Measurements from ENCODE around the gene SIRPB2. TPM values are rescaled to one million over a fixed set of nuclear protein-coding genes. Genes with fewer than 3 reads are reported as not detected.

SIRPB2 gene
- total RNA-seq, 3 donors from 2014 or later = 2.9 to 30.9 (median 4.3) TPM

DNA sequence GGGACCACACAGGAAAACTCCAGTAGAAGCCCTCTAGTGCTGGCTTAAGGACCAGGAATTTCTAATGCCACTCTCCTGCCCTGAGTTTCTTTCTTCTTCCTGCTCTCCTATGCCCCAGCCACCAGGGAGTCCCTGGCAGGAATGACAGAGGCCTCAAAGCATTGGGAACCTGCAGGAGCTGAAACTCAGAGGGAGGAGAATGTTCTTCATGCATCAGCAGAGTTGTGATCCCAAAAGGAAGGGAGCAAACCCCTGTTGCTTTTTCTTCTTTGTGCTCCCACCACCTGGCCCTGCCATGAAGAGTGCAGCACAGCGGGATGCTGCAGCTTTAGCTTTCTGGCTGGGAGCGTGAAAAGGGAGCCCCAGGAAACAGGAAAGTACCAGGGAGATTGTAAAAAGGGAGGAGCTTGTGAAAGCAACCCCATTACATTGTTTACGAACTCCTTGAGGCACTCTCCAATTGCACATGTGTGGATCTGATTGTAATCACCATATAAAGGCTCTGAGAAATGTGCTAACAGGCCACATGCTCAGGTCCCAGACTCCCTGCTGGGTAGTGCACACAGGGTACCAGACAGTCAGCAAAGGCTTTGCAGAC lies 63.7 kb downstream of the SIRPB2 start:
- TF ChIP-seq, protein P1, sequence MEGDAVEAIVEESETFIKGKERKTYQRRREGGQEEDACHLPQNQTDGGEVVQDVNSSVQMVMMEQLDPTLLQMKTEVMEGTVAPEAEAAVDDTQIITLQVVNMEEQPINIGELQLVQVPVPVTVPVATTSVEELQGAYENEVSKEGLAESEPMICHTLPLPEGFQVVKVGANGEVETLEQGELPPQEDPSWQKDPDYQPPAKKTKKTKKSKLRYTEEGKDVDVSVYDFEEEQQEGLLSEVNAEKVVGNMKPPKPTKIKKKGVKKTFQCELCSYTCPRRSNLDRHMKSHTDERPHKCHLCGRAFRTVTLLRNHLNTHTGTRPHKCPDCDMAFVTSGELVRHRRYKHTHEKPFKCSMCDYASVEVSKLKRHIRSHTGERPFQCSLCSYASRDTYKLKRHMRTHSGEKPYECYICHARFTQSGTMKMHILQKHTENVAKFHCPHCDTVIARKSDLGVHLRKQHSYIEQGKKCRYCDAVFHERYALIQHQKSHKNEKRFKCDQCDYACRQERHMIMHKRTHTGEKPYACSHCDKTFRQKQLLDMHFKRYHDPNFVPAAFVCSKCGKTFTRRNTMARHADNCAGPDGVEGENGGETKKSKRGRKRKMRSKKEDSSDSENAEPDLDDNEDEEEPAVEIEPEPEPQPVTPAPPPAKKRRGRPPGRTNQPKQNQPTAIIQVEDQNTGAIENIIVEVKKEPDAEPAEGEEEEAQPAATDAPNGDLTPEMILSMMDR (IDR thresholded peaks at IDR 0.05) = no peak
- TF ChIP-seq POLR2AphosphoS5 (IDR thresholded peaks at IDR 0.05) (no peak), POLR2A (IDR thresholded peaks at IDR 0.05) (no peak)
- no peaks in the 10 kb centered on the region for H3K9me3 ChIP-seq
- no peaks in the 10 kb centered on the region for H3K27me3 ChIP-seq
- intact Hi-C loops (cut with DNase I; ENCODE audit: low total_unique reads) = no loop called here
- no peak for DNase-seq (ENCODE audit: low spot score in 2 of 2)
- H3K4me1 ChIP-seq = no peaks in the 10 kb centered on the region
- H3K27ac ChIP-seq = no peak overlapping the region
- H3K4me3 ChIP-seq = no peak overlapping the region
- no peaks in the 10 kb centered on the region for H3K36me3 ChIP-seq

DNA sequence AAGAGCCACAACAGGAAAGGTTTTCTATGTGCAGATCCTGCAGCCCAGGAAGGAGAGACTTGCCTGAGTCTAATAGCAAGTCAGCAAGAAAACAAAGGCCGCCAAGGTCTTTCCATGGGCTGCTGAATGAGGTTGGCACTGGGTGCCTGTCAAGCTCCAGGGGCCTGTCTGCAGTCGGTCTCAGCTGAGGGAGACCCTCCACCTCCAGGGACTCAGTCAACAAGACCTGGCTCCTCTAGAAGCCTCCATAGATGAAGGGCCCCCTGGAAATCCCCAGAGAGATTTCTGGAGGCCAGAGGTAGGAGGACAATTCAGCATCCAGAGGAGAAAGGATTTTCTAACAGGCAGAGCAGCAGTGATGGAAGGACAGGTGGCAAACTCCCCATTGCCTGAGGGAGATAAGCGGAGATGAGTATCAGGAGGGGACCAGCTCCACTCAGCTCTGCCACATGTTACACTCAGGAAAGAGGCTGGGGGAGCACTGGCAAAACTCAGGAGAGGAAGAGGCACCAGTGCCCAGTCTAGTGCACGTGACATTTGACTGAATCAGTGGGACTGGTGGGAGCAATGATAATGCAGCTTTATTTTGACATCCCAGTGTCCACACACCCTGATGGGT lies 64.9 kb downstream of the SIRPB2 start:
- no peak for DNase-seq (ENCODE audit: low spot score in 2 of 2)
- intact Hi-C loops (cut with DNase I; ENCODE audit: low total_unique reads) = no loop called here

More for the DNA sequence above, 64.9 kb downstream of the SIRPB2 start:
- Histone ChIP-seq H3K4me3 (no peak overlapping the region), H3K27me3 (no peaks in the 10 kb centered on the region), H3K4me1 (no peaks in the 10 kb centered on the region), H3K36me3 (no peaks in the 10 kb centered on the region), H3K9me3 (no peaks in the 10 kb centered on the region), H3K27ac (no peak overlapping the region)
- TF ChIP-seq, protein P1 (IDR thresholded peaks at IDR 0.05) = no peak
- TF ChIP-seq POLR2A (IDR thresholded peaks at IDR 0.05) = no peak
- no peak for TF ChIP-seq POLR2AphosphoS5 (IDR thresholded peaks at IDR 0.05)

Other genes starting within 250 kb of the SIRPB2 start
- gene SNPH, start 225.1 kb downstream of the SIRPB2 start, total RNA-seq = 1 to 10 TPM; 2.3 to 4.0 (median 3.5) TPM
- gene SDCBP2, start 162.3 kb downstream of the SIRPB2 start, total RNA-seq = 10 to 100 TPM in 1 of 3 donors, 1 to 10 TPM in 2; 5.0 to 10.8 (median 9.8) TPM
- gene FKBP1A, start 98.4 kb downstream of the SIRPB2 start, total RNA-seq = 100 to 1,000 TPM; 115 to 191 (median 128) TPM
- gene NSFL1C, start 24.6 kb downstream of the SIRPB2 start, total RNA-seq = 10 to 100 TPM; 36.7 to 67.5 (median 49.5) TPM
- not detected for gene SIRPD, start 66.3 kb upstream of the SIRPB2 start, total RNA-seq
- 1 to 10 TPM; 2.6 to 8.5 (median 5.8) TPM for gene SIRPB1, start 128.6 kb upstream of the SIRPB2 start, total RNA-seq
- not detected for gene SIRPG, start 166.4 kb upstream of the SIRPB2 start, total RNA-seq